HG03196 (cell line): Measurements from ENCODE around the gene HOXB7.

ENCODE experiments used
- ATAC-seq: cut with Tn5 transposase; IDR thresholded peaks from one replicate; pipeline ENCODE4 v1.9.1; 2021; ENCODE audit not compliant: unreplicated experiment

HOXB7 gene

DNA sequence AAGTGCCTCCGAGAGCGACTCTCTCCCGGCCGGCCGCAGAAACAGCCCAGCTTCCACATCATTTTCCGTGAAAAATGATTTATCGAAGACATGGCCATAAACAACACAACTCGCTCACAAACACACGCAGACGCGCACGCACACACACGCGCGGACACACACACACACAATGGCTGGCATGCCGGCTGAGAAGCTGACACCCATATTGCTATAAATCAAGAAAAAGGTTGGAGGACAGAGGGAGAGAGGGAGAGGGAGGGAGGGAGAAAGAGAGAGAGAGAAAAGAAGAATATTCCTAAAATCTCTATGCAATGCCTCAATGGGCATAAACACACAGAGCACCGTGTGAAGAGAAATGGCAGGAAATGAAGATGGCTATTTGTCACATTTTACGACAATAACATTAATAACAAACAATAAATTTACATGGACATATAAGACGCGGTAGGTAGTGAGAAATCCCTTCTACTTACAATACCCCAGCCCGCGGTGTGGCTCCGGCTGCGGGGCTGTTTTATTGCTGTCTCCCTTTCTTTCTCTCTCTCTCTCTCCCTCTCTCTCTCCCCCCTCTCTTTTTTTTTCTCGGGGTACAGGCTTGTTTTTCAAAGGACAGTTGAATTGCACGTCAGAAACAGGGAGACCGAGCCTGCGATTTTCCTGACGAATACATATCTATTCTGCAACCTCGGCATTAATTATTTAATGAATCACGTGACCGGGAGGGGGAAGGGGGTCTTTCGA, 42.1 kb downstream of the HOXB7 start:
- no peak for ATAC-seq

DNA sequence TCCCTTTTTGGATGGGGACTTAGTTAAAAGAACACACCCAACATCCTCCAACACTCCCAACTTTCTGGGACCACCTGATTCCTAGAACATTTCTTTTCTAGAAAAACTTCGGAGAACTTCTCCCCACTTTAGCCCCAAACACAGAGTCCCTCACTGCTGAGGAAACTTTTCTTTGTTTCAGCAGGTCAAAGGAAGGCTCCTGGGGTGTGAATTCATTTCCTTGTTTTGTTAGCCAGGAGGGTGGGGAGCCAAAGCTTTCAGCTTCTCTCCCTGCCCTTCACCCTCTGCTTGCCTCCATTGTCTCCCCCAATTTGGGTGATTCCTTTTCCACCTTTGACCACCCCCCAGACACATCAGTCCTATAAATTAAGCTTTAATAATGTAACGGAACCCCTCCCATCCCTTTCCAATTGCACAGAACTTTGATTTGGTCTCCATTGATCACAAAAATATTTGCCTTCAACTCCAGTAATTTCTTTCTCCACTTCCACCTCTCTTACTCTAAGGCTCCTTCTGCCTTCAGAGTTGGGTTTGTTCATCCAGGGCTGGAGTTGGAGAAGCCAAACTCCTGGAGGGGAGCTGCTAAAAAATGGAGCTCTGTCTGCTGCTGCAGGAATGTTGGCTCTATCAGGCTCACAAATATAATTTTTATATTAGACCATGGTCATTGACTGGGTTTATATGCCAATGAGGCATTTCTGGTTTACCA, 43.0 kb downstream of the HOXB7 start:
- ATAC-seq = no peak

DNA sequence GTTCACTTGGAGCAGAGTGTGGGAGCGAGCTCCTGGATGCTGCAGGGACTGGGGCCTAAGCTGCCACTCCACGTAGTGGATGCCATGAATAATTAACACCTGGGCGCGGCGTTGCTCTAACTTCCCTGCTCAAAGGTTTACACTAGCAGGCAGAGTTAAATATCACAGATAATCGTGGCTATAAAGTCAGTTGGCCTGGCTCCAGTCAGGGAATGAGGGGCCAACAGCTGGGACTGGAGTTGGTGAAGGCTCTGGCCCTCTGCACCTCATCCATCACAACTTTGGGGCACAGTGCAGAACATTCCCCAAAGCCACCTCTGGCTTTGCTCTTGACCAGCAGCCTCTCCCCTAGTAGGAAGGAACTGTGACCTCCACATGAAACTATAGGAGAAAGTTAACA, 43.6 kb downstream of the HOXB7 start:
- no peak for ATAC-seq

DNA sequence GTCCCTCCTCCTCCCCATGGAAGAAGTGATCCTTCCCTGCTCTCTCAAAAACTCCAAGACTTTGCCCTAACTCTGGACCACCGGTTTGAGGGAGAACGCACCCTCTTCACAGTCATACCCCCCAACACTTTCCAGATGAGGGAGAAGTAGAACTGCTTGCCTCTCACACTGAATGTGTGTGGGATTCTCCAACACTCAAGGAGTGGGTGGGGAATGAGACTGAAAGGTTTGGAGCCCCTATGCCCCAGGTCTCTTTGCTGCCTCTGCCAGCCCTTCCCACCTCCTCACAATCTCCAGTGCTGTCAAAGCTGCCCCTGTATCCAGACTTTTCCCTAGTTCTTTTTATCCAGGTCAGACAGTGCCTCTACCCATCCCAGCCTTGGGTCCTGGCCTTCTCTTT, 44.1 kb downstream of the HOXB7 start:
- ATAC-seq = no peak

DNA sequence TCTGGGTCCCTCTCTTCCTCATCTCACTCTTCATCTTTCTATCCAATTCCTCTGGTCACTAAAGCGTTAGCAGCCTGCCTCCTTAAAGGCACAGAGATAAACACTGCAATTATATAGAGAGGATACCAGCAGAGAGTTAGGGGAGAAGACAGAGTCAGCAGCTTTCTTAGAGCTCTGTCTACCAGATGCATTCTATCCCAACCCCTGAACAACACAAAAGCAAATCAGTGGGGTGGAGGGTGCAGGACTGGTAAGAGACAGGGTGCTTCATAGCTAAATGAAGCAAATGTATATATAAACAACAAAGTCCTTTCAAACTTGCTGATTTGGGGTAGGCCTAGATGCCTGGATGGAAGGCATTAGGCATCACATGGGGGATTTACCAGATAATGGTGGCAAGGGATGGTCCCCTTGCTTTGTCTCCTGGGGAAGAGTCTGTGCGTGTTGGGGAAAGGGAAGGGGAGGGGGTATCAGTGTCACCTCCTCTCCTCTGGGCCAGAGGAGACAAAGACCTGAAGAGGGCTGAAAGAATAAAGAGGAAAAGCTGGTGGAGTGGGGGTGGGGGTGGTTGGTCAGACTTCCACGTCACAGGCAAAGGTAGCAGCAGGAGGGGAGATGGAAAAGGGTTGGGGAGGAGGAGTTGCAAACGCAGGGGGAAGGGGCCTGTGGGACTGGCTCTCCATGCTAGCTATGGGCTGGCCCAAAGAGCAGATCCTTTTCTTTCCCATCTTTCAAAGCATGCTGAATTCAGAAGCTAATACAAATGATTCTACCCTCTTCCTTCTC, 44.7 kb downstream of the HOXB7 start:
- no peak for ATAC-seq

DNA sequence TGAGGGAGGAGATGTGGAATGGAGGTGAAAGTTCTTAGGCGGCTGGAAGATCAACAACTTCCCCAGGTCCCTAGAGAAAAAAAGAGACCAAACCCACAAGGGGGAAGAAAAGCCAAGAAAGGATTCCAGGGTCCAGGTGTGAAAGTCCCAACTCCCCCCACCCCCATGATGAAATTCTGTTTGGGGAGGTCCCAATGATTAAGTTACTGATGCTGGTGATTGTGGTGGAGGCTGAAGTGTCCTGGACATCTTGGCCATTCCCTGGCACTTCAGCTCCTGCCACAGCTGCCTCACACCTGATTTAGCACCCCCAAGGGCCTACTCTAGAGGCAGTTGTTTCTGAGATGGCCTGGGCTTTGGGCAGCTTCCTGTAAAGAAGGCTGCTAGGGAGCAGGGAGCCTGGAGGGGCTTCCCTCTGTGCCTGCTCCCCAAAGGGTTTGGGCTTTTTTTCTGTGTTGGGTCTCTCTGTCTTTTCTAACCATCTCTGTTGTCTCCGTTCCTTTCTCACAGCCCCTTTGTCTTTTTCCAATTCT, 45.7 kb downstream of the HOXB7 start:
- ATAC-seq = no peak

DNA sequence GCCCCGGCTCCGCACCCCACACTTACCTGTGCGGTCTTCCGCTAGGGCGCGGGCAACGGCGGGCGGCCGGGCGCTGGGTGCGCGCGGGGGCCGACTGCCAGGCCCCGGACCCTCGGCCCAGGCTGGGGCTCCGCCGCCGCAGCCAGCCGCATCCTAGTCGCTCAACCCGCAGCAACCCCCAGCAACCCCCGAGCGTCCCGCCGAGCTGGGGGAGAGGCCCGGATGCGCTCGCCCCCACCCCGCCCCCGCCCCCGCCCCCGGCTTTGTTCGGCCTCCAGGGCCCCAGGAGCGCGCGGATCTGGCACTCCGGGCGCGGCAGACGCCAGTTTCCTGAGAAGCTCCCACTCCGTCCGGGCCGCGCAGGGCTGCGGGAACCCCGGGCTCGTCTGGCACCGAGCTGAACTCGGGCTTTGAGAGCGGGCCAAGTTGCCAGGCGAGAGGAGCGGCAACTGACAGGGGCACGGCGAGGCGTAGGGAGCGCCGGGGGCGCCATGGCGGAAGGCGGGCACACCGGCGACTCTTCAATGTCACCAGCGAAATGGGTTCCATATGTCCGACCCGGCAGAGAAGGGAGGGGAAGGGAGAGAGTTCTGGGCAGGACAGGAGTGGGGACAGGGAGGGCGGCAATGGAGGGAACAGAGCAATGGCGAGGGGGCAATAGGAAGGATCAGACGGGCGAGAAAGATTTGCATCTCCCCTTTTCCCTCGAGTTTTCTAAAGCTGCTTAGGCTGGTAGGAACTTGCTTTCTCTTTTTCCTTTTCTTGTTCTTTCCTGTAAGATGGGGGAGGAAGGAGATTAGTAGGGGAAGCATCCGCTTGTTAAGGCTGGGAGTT, 46.4 kb downstream of the HOXB7 start:
- no peak for ATAC-seq

DNA sequence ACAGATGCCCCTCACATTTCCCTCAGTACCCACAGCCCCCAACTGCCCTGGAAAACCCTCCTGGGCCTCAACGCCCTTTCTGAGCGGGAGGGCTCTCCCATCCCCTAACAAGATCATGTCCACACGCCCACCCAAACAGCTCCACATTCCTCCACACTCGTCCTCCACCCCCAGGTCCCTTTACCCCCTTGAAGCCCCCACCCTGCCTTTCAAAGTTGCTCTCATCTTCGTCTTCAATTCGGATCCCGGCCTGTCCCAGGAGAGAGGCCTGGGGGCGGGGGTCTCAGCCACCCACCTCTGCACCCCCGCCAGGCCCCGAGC, 47.0 kb downstream of the HOXB7 start:
- no peak for ATAC-seq

DNA sequence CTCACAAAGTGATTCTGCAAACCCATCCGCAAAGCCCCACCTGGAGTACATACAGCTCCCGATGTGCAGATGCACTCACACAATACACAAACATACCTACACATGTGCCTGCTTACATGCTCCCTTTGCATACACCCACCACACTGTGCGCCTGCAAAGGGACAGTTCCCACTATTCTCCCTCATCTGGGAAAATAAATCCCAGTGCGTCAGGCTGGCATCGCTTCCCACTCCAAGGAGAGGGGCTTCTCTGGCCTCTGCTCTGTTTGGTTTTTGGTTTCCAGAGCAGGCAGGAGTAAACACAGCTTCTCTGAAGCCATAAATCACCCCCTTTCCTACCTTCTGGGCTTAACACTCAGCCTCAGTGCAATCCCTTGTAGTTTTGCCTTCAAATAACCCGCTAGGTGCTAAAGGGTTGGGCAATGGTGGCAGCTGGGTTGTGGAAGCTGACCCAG, 47.4 kb downstream of the HOXB7 start:
- no peak for ATAC-seq

DNA sequence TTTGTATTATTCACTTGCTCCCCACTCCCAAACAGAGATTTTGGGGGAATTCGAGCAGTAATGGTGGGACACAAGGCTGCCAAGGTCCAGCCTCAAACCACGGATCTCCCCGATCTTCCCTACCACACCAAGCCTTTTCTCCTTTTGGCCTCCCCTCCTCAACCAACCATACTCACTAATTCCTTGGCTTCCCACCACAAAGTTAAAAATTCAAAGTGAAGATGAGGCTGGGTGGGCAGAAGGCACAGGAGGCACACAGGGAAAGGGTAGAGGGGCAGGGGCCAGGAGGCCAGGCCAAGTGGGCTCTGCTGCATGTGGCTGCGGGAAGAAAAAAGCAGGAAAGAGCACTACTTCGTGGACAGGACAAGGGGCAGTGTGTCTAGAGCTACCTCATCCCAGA, 47.9 kb downstream of the HOXB7 start:
- ATAC-seq = no peak

DNA sequence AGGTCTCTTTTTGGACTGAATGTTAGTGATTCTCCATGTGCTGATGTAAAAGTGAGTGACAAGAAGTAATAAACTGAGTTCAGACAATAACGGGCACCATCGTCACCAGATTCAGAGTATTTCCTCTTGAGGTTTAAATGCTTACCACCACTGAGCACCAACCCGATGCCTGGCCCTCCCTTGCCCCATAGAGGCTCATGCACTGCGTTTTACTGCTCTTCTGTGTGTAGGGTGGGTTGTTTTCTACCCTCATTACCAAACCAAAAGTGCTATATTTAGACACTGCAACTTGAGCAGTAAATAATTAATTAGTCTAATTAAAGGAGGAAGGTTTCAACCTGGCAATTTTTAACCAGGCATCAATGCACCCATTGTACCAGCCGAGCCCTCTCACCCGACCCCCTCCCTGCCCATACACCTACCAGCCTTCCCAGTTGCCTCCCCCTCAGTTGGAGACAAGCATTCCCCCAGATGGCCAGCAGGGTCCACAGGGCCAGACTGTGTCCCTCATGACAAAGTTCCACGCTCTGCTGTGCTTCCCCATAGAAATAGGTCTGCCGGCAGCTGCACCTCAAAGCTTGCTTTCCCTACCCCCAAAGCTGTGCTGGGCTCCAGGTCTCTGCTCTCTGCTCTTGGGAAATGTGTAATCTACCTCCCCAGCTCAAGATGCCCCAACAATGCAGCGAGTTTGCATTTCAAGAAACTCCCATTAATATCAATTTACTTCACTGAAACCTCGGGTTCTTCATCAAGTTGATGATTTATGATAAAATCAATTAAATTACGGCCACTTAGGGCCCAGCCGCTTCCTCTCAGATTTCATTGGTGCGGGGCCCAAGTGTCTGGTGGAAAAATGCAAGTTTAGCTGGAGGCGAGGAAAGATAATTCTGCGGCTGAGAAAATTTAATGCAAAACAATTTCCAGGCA, 48.7 kb downstream of the HOXB7 start:
- peak; percentile 79 for ATAC-seq

DNA sequence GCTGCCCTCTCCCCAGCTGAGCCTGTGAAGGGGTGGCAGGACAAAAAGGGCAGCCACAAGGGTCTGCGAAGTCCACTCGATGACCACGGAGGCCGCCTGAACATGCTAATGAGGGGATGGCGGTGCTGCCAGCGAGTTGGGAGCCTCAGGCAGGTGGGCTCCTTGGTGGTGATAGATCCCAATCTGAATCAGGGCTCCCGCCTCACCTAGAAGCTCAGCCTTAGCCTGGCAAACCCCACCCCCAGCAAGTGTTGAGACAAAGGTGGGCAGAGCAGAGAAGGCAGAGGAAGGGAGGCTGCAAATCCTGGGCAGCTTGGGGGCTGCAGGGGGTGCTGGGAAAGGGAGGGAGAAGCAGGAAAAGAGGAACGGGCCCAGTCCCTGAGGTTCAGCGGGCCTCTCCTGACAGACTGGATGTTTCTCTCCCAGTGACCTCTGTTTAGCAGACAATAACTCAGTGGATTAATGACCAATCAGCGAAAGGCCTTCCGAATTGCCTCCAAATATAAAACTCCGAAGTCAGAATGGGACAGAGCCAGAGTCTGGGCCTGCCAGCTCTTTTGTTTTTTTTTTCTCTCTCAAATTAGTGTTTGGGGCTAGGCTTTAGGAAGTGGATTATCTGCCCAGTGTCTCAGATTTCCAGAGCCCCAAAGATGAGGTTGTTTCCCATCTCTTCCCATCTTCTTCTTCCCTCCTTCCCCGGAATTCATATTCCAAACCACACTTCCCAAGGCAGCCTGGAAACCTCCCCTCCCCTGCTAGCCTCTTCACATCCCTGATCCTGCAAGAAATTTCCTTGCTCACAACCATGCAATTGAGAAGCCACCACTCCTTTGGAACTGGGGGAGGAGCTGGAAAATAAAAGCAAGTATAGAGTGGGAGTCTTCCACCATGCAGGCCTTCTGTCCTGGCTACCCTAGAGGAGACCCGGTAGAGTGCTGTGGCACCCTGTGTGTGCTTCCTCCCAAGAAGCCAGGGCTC, 50.7 kb downstream of the HOXB7 start:
- no peak for ATAC-seq

DNA sequence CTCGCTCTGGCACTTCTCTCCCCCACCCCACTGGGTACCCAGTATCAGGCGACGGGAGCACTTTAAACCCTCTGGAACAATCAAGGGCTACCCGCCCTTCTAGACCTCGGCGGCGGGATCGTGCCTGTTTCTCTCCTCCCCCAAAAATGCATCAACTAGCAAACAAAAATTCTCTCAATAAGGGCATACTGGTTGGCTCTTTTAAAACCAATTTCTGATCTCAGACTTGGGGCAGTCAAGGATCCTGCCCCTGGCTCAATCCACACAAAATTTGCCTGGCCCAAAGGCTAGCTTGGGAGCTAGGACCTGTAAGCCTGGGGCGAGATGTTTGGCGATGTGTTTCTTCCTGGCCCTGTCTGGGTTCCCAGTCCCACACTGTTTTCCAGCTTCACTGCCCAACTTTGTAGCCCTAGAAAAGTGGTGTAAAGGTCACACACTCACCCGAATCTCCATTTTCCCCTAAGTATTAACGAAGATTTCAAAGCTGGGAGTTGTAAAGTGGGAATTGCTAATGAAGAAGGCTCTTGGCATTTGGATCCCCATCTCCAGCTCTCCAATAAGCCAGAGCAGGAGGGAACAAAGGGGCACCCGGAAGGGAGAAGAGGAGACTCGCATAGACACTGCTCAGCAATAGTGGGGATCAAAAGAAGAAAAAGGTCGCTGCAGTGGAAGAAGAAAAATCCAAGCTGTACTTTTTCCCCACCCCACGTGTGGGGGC, 51.5 kb downstream of the HOXB7 start:
- no peak for ATAC-seq

DNA sequence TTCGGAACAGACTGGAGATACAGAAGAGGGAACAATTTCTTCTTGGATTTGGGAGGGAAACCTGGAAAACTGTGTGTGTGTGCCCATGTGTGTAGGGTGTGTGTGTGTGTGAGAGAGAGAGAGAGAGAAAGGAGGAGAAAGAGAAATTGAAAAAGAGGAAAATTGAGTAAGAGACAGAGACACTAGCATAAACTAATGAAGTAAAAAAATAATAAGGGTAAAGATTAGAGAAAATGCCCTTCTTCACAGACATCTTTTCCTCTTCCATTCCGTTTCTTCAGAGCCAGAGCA, 52.0 kb downstream of the HOXB7 start:
- no peak for ATAC-seq

DNA sequence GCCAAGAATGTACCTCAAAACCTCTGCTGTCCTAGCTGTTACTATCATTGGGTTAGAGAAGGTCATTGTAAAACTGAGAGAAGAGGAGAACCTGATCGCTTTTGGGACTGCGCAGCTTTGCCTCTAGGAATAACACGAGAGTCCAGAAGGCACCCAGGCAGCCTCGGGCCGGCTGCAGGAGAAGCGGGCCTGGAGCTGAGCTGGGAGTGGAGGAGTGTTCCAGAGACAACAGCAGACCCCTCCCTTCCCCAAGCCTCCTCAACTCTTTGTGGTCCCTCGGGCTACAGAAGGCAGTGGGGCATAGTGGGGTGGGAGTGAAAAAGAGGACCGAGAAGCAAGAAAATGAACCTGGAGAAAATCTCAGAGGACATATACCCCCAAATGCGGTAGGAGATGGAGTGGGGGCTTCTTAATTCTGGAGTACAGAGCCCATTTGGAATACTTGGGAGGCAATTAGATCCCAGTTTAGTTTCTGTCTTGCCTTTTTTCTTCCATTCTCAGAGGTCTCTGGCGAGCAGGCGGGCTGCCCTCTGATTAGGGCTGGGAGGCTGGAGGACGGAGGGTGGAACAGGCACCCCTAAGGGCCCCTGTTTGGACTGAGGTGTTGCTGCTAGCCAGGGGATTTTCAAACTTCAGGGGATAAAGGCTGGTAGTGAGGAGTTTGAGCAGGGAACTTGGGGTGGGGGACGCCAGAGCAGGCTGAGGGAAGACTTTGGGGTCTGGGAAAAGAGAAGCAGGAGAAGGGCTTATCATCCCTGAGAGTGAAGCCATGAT, 52.6 kb downstream of the HOXB7 start:
- ATAC-seq = no peak
